ENCODE measurements around the gene PRR35.

PRR35 gene

GRCh38 chr16:606656-607307, 46.6 kb downstream of the PRR35 start:
- TF ChIP-seq CTCF (IDR thresholded peaks at IDR 0.05; ENCODE audit: low read depth, low read length), result no peak
- in situ Hi-C loops (cut with HindIII; ENCODE audit: low sequenced_read_pairs), result no loop called here
- no peak overlapping the region for H3K4me3 ChIP-seq (ENCODE audit: low read depth, low read length)
- no peak for DNase-seq (ENCODE audit: low read depth, low spot score)

GRCh38 chr16:608019-608418, 47.8 kb downstream of the PRR35 start:
- no peak overlapping the region for H3K4me3 ChIP-seq (ENCODE audit: low read depth, low read length)
- in situ Hi-C loops (cut with HindIII; ENCODE audit: low sequenced_read_pairs), result no loop called here
- DNase-seq (ENCODE audit: low read depth, low spot score), result no peak
- TF ChIP-seq CTCF (IDR thresholded peaks at IDR 0.05; ENCODE audit: low read depth, low read length), result no peak

DNA sequence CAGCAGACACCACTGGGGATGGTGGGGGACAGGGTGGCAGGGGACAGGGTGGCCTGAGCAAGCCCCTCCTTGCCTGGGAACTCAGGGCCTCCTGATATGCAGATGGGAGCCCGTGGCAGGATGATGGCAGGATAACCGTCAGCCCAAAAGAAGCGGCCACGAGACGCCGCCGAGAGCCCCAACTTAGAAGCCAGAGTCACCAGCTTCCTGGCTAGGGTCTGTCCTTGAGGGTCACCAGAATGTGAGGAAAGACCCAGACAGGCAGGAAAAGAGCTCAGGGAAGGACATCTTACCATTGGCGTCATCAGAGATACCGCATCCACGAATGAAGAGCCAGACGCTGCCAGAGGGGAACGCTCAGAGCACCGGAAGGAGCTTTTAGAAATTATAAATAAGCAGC, 49.1 kb downstream of the PRR35 start:
- H3K4me3 ChIP-seq (ENCODE audit: low read depth, low read length), result no peak overlapping the region
- TF ChIP-seq CTCF (IDR thresholded peaks at IDR 0.05; ENCODE audit: low read depth, low read length), result no peak
- in situ Hi-C loops (cut with HindIII; ENCODE audit: low sequenced_read_pairs), result no loop called here
- DNase-seq (ENCODE audit: low read depth, low spot score), result no peak

GRCh38 chr16:609984-610383, 49.8 kb downstream of the PRR35 start:
- DNase-seq (ENCODE audit: low read depth, low spot score), result no peak
- TF ChIP-seq CTCF (IDR thresholded peaks at IDR 0.05; ENCODE audit: low read depth, low read length), result no peak
- no peak overlapping the region for H3K4me3 ChIP-seq (ENCODE audit: low read depth, low read length)
- in situ Hi-C loops (cut with HindIII; ENCODE audit: low sequenced_read_pairs), result no loop called here

GRCh38 chr16:610513-611381, 50.6 kb downstream of the PRR35 start:
- peak; percentile 63 for TF ChIP-seq CTCF (IDR thresholded peaks at IDR 0.05; ENCODE audit: low read depth, low read length)
- no peak overlapping the region for H3K4me3 ChIP-seq (ENCODE audit: low read depth, low read length)
- peak; percentile 26 for DNase-seq (ENCODE audit: low read depth, low spot score)
- in situ Hi-C loops (cut with HindIII; ENCODE audit: low sequenced_read_pairs), result no loop called here

GRCh38 chr16:615122-615521, 54.9 kb downstream of the PRR35 start:
- in situ Hi-C loops (cut with HindIII; ENCODE audit: low sequenced_read_pairs), result no loop called here

More at GRCh38 chr16:615122-615521, 54.9 kb downstream of the PRR35 start:
- no peak for DNase-seq (ENCODE audit: low read depth, low spot score)
- no peak overlapping the region for H3K4me3 ChIP-seq (ENCODE audit: low read depth, low read length)
- no peak for TF ChIP-seq CTCF (IDR thresholded peaks at IDR 0.05; ENCODE audit: low read depth, low read length)
